Glutamatergic neuron (in vitro differentiated cells): ENCODE results near the gene CA5A. TPM values are rescaled to one million over a fixed set of nuclear protein-coding genes. Genes with fewer than 3 reads are reported as not detected.
A peak's percentile ranks its signal among the peaks of the same experiment; 100 is the strongest.

Experiments used
- DNase-seq: peaks from one replicate; pipeline ENCODE4 v3.0.0; 2022
- H3K27ac Mint-ChIP-seq: one replicate; pipeline ENCODE4 v1.8.0; 2020; ENCODE audit warnings: mild to moderate bottlenecking, mixed read lengths, inconsistent platforms; ENCODE audit not compliant: unreplicated experiment
- H3K27me3 Mint-ChIP-seq: one replicate; pipeline ENCODE4 v1.8.0; 2020; ENCODE audit warnings: mild to moderate bottlenecking, moderate library complexity, mixed read lengths, inconsistent platforms; ENCODE audit not compliant: unreplicated experiment
- H3K36me3 Mint-ChIP-seq: one replicate; pipeline ENCODE4 v1.8.0; 2020; ENCODE audit warnings: mild to moderate bottlenecking, mixed read lengths, inconsistent platforms; ENCODE audit not compliant: unreplicated experiment
- H3K4me1 Mint-ChIP-seq: one replicate; pipeline ENCODE4 v1.8.0; 2020; ENCODE audit warnings: mild to moderate bottlenecking, low read depth, mixed read lengths, inconsistent platforms; ENCODE audit not compliant: unreplicated experiment
- H3K4me3 Mint-ChIP-seq: one replicate; pipeline ENCODE4 v1.8.0; 2020; ENCODE audit warnings: mild to moderate bottlenecking, mixed read lengths, inconsistent platforms; ENCODE audit not compliant: unreplicated experiment
- H3K9me3 Mint-ChIP-seq: one replicate; pipeline ENCODE4 v1.8.0; 2020; ENCODE audit warnings: mild to moderate bottlenecking, moderate library complexity, mixed read lengths, inconsistent platforms; ENCODE audit not compliant: unreplicated experiment
- total RNA-seq: library from RNA; stranded (reverse); fragmentation: NEBNext Ultra II Directional; extraction: Animal tissue kit (Norgen Biotek cat#: 25700); gene quantifications from one replicate; pipeline ENCODE4 v1.2.1, GENCODE V29; 2021; ENCODE audit not compliant: unreplicated experiment
- TF ChIP-seq, protein P1 (sequence below): fragments of 200-600 bp; sonication (generic); IDR thresholded peaks from one replicate; pipeline ENCODE4 v1.5.0; 2021; ENCODE audit not compliant: partially characterized antibody, unreplicated experiment

The CA5A gene
- total RNA-seq, 1 donor from 2014 or later: not detected

DNA sequence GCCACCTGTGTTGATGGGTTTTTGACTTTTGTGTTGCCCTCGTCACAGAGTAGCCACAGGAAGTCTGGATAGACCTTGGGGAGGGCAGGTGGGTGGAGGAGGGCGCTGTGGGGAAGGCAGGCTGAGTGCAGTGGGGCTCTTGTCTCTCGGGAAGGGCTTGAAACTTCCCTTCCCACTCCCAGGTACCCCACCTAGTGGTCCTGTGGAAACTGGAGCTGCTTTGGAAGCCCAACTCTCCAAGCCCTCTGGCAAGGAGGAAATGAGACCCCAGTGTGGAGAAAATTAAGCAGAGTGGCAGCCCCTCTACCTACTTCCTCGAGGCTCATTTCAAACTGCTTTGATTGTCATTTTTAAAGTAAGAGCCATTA is 9.2 kb downstream of the CA5A start:
- no peak for DNase-seq
- TF ChIP-seq, protein P1, sequence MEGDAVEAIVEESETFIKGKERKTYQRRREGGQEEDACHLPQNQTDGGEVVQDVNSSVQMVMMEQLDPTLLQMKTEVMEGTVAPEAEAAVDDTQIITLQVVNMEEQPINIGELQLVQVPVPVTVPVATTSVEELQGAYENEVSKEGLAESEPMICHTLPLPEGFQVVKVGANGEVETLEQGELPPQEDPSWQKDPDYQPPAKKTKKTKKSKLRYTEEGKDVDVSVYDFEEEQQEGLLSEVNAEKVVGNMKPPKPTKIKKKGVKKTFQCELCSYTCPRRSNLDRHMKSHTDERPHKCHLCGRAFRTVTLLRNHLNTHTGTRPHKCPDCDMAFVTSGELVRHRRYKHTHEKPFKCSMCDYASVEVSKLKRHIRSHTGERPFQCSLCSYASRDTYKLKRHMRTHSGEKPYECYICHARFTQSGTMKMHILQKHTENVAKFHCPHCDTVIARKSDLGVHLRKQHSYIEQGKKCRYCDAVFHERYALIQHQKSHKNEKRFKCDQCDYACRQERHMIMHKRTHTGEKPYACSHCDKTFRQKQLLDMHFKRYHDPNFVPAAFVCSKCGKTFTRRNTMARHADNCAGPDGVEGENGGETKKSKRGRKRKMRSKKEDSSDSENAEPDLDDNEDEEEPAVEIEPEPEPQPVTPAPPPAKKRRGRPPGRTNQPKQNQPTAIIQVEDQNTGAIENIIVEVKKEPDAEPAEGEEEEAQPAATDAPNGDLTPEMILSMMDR: no peak
- Mint-ChIP-seq H3K4me1 (peaks cover 19% of the 10 kb centered on the region), H3K27me3 (peaks cover 4% of the 10 kb centered on the region), H3K36me3 (no peaks in the 10 kb centered on the region), H3K9me3 (peaks cover 3% of the 10 kb centered on the region), H3K4me3 (no peak overlapping the region), H3K27ac (no peak overlapping the region)

- no peaks in the 10 kb centered on the region for H3K36me3 Mint-ChIP-seq
- TF ChIP-seq, protein P1: no peak
- H3K4me1 Mint-ChIP-seq: peaks cover 22% of the 10 kb centered on the region
- H3K27me3 Mint-ChIP-seq: peaks cover 4% of the 10 kb centered on the region
- peaks cover 3% of the 10 kb centered on the region for H3K9me3 Mint-ChIP-seq
- no peak overlapping the region for H3K27ac Mint-ChIP-seq
- DNase-seq: no peak
- H3K4me3 Mint-ChIP-seq: no peak overlapping the region
Observed at GRCh38 chr16:87926246-87927194, 9.8 kb downstream of the CA5A start.

DNA sequence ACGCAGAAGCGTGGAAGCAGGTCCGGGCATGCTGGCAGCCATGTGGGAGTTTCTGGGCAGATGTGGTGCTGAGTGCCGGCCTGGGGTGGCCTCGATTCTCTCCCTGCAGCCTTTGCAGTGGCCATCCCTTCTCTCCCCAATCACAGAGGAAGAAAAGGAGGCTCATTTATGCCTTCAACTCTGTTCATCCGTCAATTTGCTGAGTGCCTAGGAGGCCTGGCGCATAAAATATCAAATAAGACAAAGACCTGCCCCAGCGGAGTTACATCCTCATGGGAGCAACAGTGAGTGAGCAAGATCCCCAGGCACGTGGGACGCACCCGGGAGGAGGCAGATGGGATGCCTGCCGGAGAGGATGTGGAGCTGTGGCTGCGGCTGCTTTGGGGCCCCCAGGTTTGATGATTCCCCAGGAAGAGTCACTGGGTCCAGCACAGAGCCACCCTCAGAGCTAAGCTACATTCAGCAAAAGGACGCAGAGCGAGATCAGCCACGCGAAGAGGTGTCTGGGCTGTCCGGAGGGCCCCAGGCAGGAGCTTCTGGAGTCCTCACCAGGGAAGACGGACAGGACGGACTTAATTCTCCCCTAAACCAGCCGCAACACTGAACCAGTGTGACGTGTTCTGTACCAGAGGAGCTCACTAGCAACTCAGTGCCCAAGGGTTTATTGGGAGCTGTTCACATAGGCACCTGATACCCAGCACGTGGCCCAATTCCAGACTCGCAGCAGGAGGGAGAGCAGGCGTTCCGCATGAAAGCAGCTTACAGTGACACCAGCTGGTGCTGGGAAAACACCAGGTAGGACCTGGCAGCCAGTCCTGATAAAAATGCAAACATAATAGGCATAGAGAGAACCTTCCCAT is 11.3 kb downstream of the CA5A start:
- TF ChIP-seq, protein P1: no peak
- no peaks in the 10 kb centered on the region for H3K36me3 Mint-ChIP-seq
- peaks cover 3% of the 10 kb centered on the region for H3K9me3 Mint-ChIP-seq
- peak overlapping the region; percentile 66 for H3K27ac Mint-ChIP-seq
- no peak for DNase-seq
- H3K4me3 Mint-ChIP-seq: peak overlapping the region; percentile 39
- peaks cover 22% of the 10 kb centered on the region for H3K4me1 Mint-ChIP-seq
- H3K27me3 Mint-ChIP-seq: peaks cover 4% of the 10 kb centered on the region

GRCh38 chr16:87924041-87924810 is 12.1 kb downstream of the CA5A start:
- H3K9me3 Mint-ChIP-seq: peaks cover 3% of the 10 kb centered on the region
- TF ChIP-seq, protein P1: no peak
- peak overlapping the region; percentile 65 for H3K4me3 Mint-ChIP-seq
- no peaks in the 10 kb centered on the region for H3K36me3 Mint-ChIP-seq
- DNase-seq: peak; percentile 32
- H3K4me1 Mint-ChIP-seq: peaks cover 20% of the 10 kb centered on the region
- peak overlapping the region; percentile 66 for H3K27ac Mint-ChIP-seq
- H3K27me3 Mint-ChIP-seq: peaks cover 2% of the 10 kb centered on the region
